Muscle layer of duodenum (tissue), 2 donors: Measurements from ENCODE around the gene M1AP.

Source experiments
- H3K27ac ChIP-seq: one replicate; pipeline ENCODE4 v1.7.0; 2013; ENCODE audit warnings: mild to moderate bottlenecking, low read length
- H3K27me3 ChIP-seq: one replicate; pipeline ENCODE4 v1.7.0; 2013; ENCODE audit warnings: low read depth, mild to moderate bottlenecking, control low read depth, low read length
- H3K36me3 ChIP-seq, 2 donors: one replicate each; pipeline ENCODE4 v1.7.0; 2013; ENCODE audit warnings: low read length in 2 of 2, control low read depth in 1 of 2, mild to moderate bottlenecking in 1 of 2; ENCODE audit not compliant: insufficient read depth in 2 of 2, control insufficient read depth in 1 of 2
- H3K4me1 ChIP-seq, 2 donors: one replicate each; pipeline ENCODE4 v1.7.0; 2013; ENCODE audit warnings: low read length in 2 of 2, mild to moderate bottlenecking in 2 of 2, control low read depth in 1 of 2, moderate library complexity in 1 of 2; ENCODE audit not compliant: insufficient read depth in 2 of 2, control insufficient read depth in 1 of 2
- H3K4me3 ChIP-seq, 2 donors: one replicate each; pipeline ENCODE4 v1.7.0; 2013; ENCODE audit warnings: low read length in 2 of 2, low read depth in 1 of 2, mild to moderate bottlenecking in 1 of 2
- H3K9me3 ChIP-seq, 2 donors: one replicate each; pipeline ENCODE4 v1.7.0; 2013; ENCODE audit warnings: low read length in 2 of 2, control low read depth in 1 of 2, mild to moderate bottlenecking in 1 of 2; ENCODE audit not compliant: control insufficient read depth in 1 of 2
- donor health status: healthy.

The M1AP gene

GRCh38 chr2:74536166-74536950 is 111.8 kb downstream of the M1AP start:
- Histone ChIP-seq H3K36me3 (peaks cover 5 to 12% of the 10 kb centered on the region in 2 donors), H3K9me3 (no peaks in the 10 kb centered on the region), H3K27me3 (no peaks in the 10 kb centered on the region), H3K4me3 (no peak overlapping the region), H3K27ac (no peak overlapping the region), H3K4me1 (peaks cover 3 to 4% of the 10 kb centered on the region in 2 donors)

DNA sequence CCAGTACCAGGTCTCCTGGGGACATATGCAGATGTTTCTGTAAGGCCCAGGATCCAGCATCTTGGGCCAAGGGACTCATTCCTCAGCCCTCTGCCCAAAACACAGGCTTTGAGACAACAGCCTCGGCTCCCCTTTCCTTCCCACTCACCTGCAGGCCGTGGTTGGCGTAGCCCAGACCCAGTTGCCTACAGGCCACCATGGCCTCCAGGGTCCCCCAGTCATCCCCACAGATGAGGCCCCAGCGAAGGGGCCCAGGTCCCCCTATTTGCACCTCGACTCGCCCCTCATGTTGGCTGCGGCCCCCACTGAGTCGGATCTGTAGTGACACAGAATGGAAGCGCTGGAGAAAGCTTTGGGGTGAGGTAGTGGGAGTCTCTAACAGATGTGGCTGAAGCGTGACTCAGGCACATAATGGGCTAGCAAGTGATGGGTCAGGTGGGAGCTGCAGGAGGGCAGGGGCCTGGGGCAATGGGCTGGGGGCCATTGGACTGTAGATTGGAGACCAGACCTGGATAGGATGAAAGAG is 112.6 kb downstream of the M1AP start:
- Histone ChIP-seq H3K27me3 (no peaks in the 10 kb centered on the region), H3K36me3 (peaks cover 5 to 12% of the 10 kb centered on the region in 2 donors), H3K4me3 (no peak overlapping the region), H3K27ac (no peak overlapping the region), H3K9me3 (no peaks in the 10 kb centered on the region), H3K4me1 (peaks cover 10 to 12% of the 10 kb centered on the region in 2 donors)

DNA sequence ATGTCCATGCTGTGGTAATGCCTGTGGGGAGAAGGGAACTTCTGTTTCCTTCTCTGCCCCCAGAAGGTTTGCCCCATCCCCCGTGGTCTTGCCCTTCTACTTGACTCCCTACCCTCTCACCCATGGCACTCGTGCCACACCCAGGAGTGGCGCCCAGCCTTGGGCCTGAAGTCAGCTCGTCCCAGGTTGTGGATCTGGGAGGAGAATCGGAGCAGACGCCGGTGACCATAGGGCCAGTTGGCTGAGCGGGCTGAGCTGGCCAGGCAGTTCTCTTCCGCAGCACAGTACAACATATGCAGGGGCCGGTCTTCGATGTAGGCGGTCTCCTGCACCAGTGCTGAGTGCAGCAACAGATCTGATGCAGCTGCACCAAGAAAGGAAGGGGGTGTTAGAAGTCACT is 113.7 kb downstream of the M1AP start:
- H3K36me3 ChIP-seq: peaks cover 5 to 12% of the 10 kb centered on the region in 2 donors
- no peak overlapping the region for H3K27ac ChIP-seq
- H3K4me3 ChIP-seq: no peak overlapping the region
- H3K27me3 ChIP-seq: no peaks in the 10 kb centered on the region
- peaks cover 10 to 12% of the 10 kb centered on the region in 2 donors for H3K4me1 ChIP-seq
- H3K9me3 ChIP-seq: no peaks in the 10 kb centered on the region

- H3K27me3 ChIP-seq: no peaks in the 10 kb centered on the region
- H3K9me3 ChIP-seq: no peaks in the 10 kb centered on the region
- no peak overlapping the region for H3K27ac ChIP-seq
- H3K4me1 ChIP-seq: peaks cover 14 to 17% of the 10 kb centered on the region in 2 donors
- H3K4me3 ChIP-seq: no peak overlapping the region
- peaks cover 5 to 12% of the 10 kb centered on the region in 2 donors for H3K36me3 ChIP-seq
Observed at GRCh38 chr2:74533464-74533863, 114.7 kb downstream of the M1AP start.

- Histone ChIP-seq H3K9me3 (no peaks in the 10 kb centered on the region), H3K4me3 (no peak overlapping the region), H3K36me3 (peaks cover 10 to 23% of the 10 kb centered on the region in 2 donors), H3K27ac (no peak overlapping the region), H3K27me3 (no peaks in the 10 kb centered on the region), H3K4me1 (peaks cover 16 to 25% of the 10 kb centered on the region in 2 donors)
Observed at GRCh38 chr2:74532222-74532621, 115.9 kb downstream of the M1AP start.

- H3K4me3 ChIP-seq: peak overlapping the region in 1 of 2 donors; percentile 96
- peaks cover 15 to 29% of the 10 kb centered on the region in 2 donors for H3K36me3 ChIP-seq
- no peaks in the 10 kb centered on the region for H3K9me3 ChIP-seq
- peaks cover 16 to 25% of the 10 kb centered on the region in 2 donors for H3K4me1 ChIP-seq
- H3K27ac ChIP-seq: no peak overlapping the region
- no peaks in the 10 kb centered on the region for H3K27me3 ChIP-seq
Observed at GRCh38 chr2:74531666-74532065, 116.5 kb downstream of the M1AP start.

DNA sequence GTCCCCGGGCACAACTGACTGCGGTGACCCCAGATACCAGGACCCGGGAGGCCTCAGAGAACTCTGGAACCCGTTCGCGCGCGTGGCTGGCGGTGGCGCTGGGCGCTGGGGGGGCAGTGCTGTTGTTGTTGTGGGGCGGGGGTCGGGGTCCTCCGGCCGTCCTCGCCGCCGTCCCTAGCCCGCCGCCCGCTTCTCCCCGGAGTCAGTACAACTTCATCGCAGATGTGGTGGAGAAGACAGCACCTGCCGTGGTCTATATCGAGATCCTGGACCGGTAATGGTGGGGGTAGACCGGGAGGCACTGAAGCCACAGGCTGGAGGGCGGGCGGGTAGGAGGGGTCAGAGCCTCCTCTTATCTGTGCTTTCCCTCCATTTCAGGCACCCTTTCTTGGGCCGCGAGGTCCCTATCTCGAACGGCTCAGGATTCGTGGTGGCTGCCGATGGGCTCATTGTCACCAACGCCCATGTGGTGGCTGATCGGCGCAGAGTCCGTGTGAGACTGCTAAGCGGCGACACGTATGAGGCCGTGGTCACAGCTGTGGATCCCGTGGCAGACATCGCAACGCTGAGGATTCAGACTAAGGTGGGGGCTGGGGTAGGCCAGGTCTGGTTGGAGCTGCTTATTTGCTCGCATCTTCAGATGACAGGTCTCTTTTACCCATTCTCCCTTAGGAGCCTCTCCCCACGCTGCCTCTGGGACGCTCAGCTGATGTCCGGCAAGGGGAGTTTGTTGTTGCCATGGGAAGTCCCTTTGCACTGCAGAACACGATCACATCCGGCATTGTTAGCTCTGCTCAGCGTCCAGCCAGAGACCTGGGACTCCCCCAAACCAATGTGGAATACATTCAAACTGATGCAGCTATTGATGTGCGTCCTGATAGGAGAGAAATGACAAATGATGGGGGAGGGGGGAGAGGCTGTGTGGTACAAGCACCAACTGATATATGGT is 117.6 kb downstream of the M1AP start:
- no peaks in the 10 kb centered on the region for H3K27me3 ChIP-seq
- peak overlapping the region; percentile 96 to 99 for H3K4me3 ChIP-seq
- peaks cover 18 to 40% of the 10 kb centered on the region in 2 donors for H3K36me3 ChIP-seq
- H3K9me3 ChIP-seq: no peaks in the 10 kb centered on the region
- peaks cover 16 to 25% of the 10 kb centered on the region in 2 donors for H3K4me1 ChIP-seq
- H3K27ac ChIP-seq: peak overlapping the region; percentile 70

DNA sequence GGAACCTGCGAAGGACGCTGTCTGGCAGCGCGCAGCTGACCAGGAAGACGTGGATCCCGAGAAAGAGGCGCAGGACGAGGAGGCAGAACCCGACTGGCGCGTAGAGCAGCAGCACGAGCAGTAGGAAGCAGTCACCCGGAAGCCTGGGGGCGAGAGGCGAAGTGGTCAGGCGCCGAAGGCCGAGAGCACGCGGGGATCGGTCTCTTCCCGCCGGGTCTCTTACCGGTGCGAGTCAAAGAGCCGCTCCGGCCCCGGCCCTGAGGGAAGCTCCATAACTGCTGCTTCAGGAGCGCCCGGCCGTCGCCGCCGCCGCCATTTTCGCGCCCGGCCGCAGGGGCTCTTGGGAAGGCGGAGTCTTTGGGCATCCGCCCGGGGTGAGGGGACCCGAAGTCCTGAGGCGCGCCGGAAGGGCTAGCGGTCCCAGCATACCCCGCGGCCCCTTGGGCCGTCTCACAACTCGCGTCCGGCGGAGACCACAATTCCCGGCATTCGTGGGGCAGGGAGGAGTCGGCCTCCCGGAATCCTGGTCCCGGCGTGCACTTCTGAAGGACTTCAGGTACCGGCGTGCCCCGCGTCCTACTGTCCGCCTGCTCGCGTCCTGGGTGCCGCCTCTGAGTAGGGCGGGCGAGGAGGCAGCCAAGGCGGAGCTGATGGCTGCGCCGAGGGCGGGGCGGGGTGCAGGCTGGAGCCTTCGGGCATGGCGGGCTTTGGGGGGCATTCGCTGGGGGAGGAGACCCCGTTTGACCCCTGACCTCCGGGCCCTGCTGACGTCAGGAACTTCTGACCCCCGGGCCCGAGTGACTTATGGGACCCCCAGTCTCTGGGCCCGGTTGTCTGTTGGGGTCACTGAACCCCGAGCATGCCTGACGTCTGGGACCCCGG is 118.5 kb downstream of the M1AP start, which contains the start of the genes AUP1 and HTRA2:
Gene AUP1 (minus strand): TSS at position 350 of the 882 bp plus-strand sequence. CDS start 77 bp downstream, at position 273.
Gene HTRA2 (plus strand): TSS at position 577 of the 882 bp plus-strand sequence. CDS start 74 bp downstream, at position 651.
- Histone ChIP-seq H3K4me1 (peaks cover 16 to 25% of the 10 kb centered on the region in 2 donors), H3K27ac (peak within 1 kb of the TSS; percentile 81), H3K4me3 (peak within 1 kb of the TSS; percentile 96 to 99), H3K36me3 (peaks cover 18 to 42% of the 10 kb centered on the region in 2 donors), H3K9me3 (no peaks in the 10 kb centered on the region), H3K27me3 (no peaks in the 10 kb centered on the region)

DNA sequence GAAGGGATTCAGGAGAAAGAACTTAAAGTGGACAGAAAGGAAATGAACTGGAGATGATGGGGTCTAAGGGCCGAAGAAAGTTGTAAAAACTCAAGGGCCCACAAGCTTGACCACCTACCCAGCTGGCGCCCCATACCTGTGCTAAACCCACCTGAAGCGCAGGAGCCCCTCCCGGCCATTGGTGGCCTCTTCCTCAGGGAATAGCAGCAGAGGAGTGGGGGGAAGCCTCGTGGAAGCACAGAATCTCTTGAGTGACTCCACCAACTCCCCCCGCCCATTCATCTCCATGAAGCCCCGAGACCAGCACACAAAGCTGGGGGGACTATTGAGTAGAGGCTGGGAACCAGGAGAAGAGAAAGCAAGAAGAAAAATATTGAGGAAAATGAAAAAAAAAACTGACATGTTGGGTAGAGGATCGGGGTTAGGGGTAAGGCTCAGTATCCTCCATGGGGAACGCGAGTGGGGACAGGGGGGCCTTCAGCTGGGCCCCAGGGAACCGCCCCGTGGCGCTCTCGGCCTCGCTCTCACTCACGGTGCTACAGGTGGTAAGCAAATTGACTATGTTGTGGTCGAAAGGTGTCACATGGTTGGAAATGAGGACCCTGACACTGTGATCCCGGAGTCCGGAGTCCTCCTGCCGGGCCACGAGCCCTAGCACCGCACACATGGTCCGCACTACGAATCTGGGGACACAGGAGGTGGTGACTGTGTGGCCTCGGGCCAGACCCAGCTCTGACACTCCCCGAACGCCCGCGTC is 119.4 kb downstream of the M1AP start:
- H3K36me3 ChIP-seq: peaks cover 18 to 42% of the 10 kb centered on the region in 2 donors

DNA sequence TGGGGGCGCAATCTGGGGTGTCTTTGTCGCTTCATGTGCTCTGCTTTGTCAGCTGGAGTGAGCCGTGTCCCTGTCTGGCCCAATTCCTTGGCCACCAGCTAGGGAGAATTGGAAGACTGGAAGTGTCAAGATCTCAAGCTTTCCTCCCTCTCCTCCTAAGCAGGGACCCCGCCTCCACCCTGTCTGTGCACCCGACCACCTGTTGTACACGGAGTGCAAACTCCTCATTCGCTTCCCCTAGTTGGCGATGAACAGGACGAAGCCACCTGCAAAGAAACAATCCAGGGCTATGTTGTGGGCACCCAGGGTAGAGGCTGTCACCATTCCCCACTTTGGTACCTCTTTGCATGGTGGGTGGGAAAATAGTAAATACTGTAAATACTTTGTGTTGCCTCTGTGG is 120.4 kb downstream of the M1AP start:
- peaks cover 13 to 35% of the 10 kb centered on the region in 2 donors for H3K36me3 ChIP-seq

More for the DNA sequence above, 119.4 kb downstream of the M1AP start:
- H3K4me1 ChIP-seq: peaks cover 16 to 25% of the 10 kb centered on the region in 2 donors
- no peaks in the 10 kb centered on the region for H3K27me3 ChIP-seq
- H3K9me3 ChIP-seq: no peaks in the 10 kb centered on the region
- peak overlapping the region; percentile 81 for H3K27ac ChIP-seq
- peak overlapping the region; percentile 96 to 99 for H3K4me3 ChIP-seq

More for the DNA sequence above, 120.4 kb downstream of the M1AP start:
- Histone ChIP-seq H3K27ac (no peak overlapping the region), H3K4me1 (peaks cover 16 to 25% of the 10 kb centered on the region in 2 donors), H3K9me3 (no peaks in the 10 kb centered on the region), H3K27me3 (no peaks in the 10 kb centered on the region), H3K4me3 (no peak overlapping the region)
